HG02938 (cell line): ENCODE results near the gene ROPN1.
"Not testable (repeated sequence)": the region's sequence is repeated elsewhere in the genome, so short reads cannot be mapped to it uniquely, and the experiment has no call there.

Experiments used
- ATAC-seq: cut with Tn5 transposase; IDR thresholded peaks from one replicate; pipeline ENCODE4 v1.9.1; 2021; ENCODE audit warnings: mild to moderate bottlenecking, moderate library complexity; ENCODE audit not compliant: unreplicated experiment

The ROPN1 gene

GRCh38 chr3:123991730-123992588, at the start of gene ROPN1:
ROPN1 (minus strand) TSS chr3:123992124; CDS start chr3:123980481, 11,643 bp downstream.
- ATAC-seq = not testable (repeated sequence)

GRCh38 chr3:124041553-124041952, 49.6 kb upstream of the ROPN1 start:
- ATAC-seq = no peak

GRCh38 chr3:124037326-124037725, 45.4 kb upstream of the ROPN1 start:
- ATAC-seq = no peak

GRCh38 chr3:124036214-124036613, 44.3 kb upstream of the ROPN1 start:
- not testable (repeated sequence) for ATAC-seq

GRCh38 chr3:124035463-124036121, 43.7 kb upstream of the ROPN1 start:
- no peak for ATAC-seq

- ATAC-seq = no peak
Measured at GRCh38 chr3:124034844-124035152, 42.9 kb upstream of the ROPN1 start.

GRCh38 chr3:124034016-124034843, 42.3 kb upstream of the ROPN1 start:
- ATAC-seq = no peak

- ATAC-seq = peak; percentile 21
Measured at GRCh38 chr3:124033360-124034015, 41.6 kb upstream of the ROPN1 start, which contains the start of gene KALRN. KALRN (plus strand) TSS chr3:124033369.

GRCh38 chr3:124032881-124033359, 41.0 kb upstream of the ROPN1 start:
- ATAC-seq = peak; percentile 89

- ATAC-seq = peak; percentile 14
Measured at GRCh38 chr3:124032311-124032880, 40.5 kb upstream of the ROPN1 start.

GRCh38 chr3:124026516-124026915, 34.6 kb upstream of the ROPN1 start:
- no peak for ATAC-seq

- ATAC-seq = not testable (repeated sequence)
Measured at GRCh38 chr3:124023531-124023930, 31.6 kb upstream of the ROPN1 start.

- ATAC-seq = no peak
Measured at GRCh38 chr3:124019291-124019690, 27.4 kb upstream of the ROPN1 start.

GRCh38 chr3:124017502-124017901, 25.6 kb upstream of the ROPN1 start:
- ATAC-seq = not testable (repeated sequence)

GRCh38 chr3:124016483-124016882, 24.6 kb upstream of the ROPN1 start:
- ATAC-seq = not testable (repeated sequence)

- no peak for ATAC-seq
Measured at GRCh38 chr3:124014366-124014942, 22.5 kb upstream of the ROPN1 start.

- ATAC-seq = not testable (repeated sequence)
Measured at GRCh38 chr3:124008321-124008720, 16.4 kb upstream of the ROPN1 start.

- no peak for ATAC-seq
Measured at GRCh38 chr3:124007186-124007585, 15.3 kb upstream of the ROPN1 start.

GRCh38 chr3:124002405-124003079, 10.6 kb upstream of the ROPN1 start:
- not testable (repeated sequence) for ATAC-seq
